Uterus (tissue), 2 donors: ENCODE results near the gene ACP2.

ENCODE experiments used
- POLR2A ChIP-seq, 2 donors: fragments of 450-650 bp; IDR thresholded peaks; one replicate each; pipeline ENCODE4 v1.6.1; 2016; ENCODE audit warnings: antibody characterized with exemption in 2 of 2, mild to moderate bottlenecking in 1 of 2, moderate library complexity in 1 of 2
- TF ChIP-seq, protein P1 (sequence below), 4 experiments: fragments of 200-600 bp in 2 of 4; fragments of 450-650 bp in 2 of 4; sonication (generic) in 2 of 4; IDR thresholded peaks; one replicate each; pipeline ENCODE4 v1.5.1; 2016 to 2019; ENCODE audit warnings: antibody characterized with exemption in 4 of 4, mild to moderate bottlenecking in 2 of 4, moderate library complexity in 1 of 4

DNA sequence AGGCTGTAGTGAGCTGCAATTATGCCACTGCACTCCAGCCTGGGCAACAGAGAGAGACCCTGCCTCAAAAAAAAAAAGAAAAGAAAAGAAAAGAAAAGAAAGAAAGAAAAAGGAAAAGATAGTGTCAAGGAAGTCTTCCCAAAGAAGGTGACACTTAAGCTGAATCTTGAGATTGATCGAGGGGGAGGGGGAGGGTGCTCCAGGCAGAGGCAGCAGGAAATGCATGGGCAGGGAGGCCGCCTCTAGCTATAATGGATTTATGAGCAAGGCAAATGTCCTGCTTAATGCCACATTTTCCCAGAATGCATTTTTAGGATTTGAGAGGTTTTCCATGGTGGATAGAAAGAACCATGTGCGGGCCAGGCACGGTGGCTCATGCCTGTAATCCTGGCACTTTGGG, 47.6 kb downstream of the ACP2 start:
- TF ChIP-seq, protein P1, sequence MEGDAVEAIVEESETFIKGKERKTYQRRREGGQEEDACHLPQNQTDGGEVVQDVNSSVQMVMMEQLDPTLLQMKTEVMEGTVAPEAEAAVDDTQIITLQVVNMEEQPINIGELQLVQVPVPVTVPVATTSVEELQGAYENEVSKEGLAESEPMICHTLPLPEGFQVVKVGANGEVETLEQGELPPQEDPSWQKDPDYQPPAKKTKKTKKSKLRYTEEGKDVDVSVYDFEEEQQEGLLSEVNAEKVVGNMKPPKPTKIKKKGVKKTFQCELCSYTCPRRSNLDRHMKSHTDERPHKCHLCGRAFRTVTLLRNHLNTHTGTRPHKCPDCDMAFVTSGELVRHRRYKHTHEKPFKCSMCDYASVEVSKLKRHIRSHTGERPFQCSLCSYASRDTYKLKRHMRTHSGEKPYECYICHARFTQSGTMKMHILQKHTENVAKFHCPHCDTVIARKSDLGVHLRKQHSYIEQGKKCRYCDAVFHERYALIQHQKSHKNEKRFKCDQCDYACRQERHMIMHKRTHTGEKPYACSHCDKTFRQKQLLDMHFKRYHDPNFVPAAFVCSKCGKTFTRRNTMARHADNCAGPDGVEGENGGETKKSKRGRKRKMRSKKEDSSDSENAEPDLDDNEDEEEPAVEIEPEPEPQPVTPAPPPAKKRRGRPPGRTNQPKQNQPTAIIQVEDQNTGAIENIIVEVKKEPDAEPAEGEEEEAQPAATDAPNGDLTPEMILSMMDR (IDR thresholded peaks at IDR 0.05) = no peak
- no peak for TF ChIP-seq POLR2A (IDR thresholded peaks at IDR 0.05)
